Thoracic aorta (tissue), 2 donors: ENCODE results near the gene ZNF575. TPM values are rescaled to one million over a fixed set of nuclear protein-coding genes. Genes with fewer than 3 reads are reported as not detected.

Source experiments
- ATAC-seq: fragments of 150-250 bp; one replicate; pipeline ENCODE4 v1.8.0; 2017; ENCODE audit warnings: low read depth; ENCODE audit not compliant: insufficient number of reproducible peaks, low FRiP score
- DNase-seq: peaks from one replicate; pipeline ENCODE4 v3.0.0-alpha.2; 2020; ENCODE audit warnings: low spot score
- H3K27ac ChIP-seq, 2 donors: fragments of 200-600 bp; sonication (generic); 1 replicate in 1 of 2; 2 replicates in 1 of 2; pipeline ENCODE4 v1.5.1; 2016; ENCODE audit warnings: mild to moderate bottlenecking in 2 of 2, moderate library complexity in 2 of 2
- H3K27me3 ChIP-seq: fragments of 200-600 bp; sonication (generic); replicated peaks from 2 replicates; pipeline ENCODE4 v1.6.0; 2016; ENCODE audit warnings: mild to moderate bottlenecking; ENCODE audit not compliant: insufficient read depth
- H3K36me3 ChIP-seq: fragments of 200-600 bp; sonication (generic); one replicate; pipeline ENCODE4 v1.5.1; 2016
- H3K4me1 ChIP-seq, 2 donors: fragments of 200-600 bp; sonication (generic); 1 replicate in 1 of 2; 2 replicates in 1 of 2; pipeline versions ENCODE4 v1.5.1 to v1.6.0; 2016; ENCODE audit warnings: low read depth in 2 of 2, mild to moderate bottlenecking in 1 of 2; ENCODE audit not compliant: control insufficient read depth in 1 of 2
- H3K4me3 ChIP-seq: fragments of 200-600 bp; sonication (generic); 2 replicates; pipeline ENCODE4 v1.5.1; 2016; ENCODE audit warnings: mild to moderate bottlenecking
- H3K9me3 ChIP-seq: fragments of 200-600 bp; sonication (generic); 2 replicates; pipeline ENCODE4 v1.5.1; 2016
- total RNA-seq, 2 donors: library from RNA; depleted of rRNA; stranded (reverse); fragments of >200 nt; gene quantifications; one replicate each; pipeline versions ENCODE4 v1.1.0 to v1.2.3, GENCODE V29; 2016
- TF ChIP-seq, protein P1 (sequence below): fragments of 200-600 bp; sonication (generic); IDR thresholded peaks from one replicate; pipeline ENCODE4 v1.5.1; 2019; ENCODE audit warnings: antibody characterized with exemption

Gene ZNF575
- total RNA-seq, 2 donors from 2014 or later: 1.6 TPM; not detected in 1

DNA sequence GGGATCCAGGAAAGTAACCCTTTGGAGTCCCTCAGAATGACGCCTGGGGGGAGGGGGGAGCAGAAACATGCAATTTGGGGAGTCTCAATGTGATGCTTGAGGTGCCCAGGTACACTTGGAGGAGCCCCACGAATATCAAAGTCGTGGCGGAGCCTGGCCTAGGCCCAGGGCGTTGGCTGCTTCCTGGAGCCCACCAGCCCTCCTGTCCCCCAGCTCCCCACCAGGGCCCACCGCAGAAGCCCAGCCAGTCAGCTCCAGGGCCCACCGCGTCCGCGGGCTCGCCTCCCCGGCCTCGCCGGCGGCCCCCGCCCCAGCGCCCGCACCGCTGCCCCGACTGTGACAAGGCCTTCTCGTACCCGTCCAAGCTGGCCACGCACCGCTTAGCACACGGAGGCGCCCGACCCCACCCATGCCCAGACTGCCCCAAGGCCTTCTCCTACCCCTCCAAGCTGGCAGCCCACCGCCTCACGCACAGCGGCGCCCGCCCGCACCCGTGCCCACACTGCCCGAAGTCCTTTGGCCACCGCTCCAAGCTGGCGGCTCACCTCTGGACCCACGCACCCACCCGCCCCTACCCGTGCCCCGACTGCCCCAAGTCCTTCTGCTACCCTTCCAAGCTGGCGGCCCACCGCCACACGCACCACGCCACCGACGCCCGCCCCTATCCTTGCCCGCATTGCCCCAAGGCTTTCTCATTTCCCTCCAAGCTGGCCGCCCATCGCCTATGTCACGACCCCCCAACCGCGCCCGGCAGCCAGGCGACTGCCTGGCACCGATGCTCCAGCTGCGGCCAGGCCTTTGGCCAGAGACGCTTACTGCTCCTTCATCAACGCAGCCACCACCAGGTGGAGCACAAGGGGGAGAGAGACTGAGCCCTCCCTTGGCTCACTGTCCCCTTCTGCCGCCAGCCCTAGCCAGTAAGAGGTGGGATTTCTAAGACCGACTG, 2.1 kb downstream of the ZNF575 start:
- peaks cover 9% of the 10 kb centered on the region for H3K36me3 ChIP-seq
- no peaks in the 10 kb centered on the region for H3K9me3 ChIP-seq
- H3K4me3 ChIP-seq: peak overlapping the region; percentile 92
- no peaks in the 10 kb centered on the region for H3K27me3 ChIP-seq
- H3K27ac ChIP-seq: peak overlapping the region; percentile 92 to 98
- H3K4me1 ChIP-seq: peaks cover 0 to 31% of the 10 kb centered on the region in 2 donors
- DNase-seq (peak; percentile 58), ATAC-seq (no peak)
- TF ChIP-seq, protein P1, sequence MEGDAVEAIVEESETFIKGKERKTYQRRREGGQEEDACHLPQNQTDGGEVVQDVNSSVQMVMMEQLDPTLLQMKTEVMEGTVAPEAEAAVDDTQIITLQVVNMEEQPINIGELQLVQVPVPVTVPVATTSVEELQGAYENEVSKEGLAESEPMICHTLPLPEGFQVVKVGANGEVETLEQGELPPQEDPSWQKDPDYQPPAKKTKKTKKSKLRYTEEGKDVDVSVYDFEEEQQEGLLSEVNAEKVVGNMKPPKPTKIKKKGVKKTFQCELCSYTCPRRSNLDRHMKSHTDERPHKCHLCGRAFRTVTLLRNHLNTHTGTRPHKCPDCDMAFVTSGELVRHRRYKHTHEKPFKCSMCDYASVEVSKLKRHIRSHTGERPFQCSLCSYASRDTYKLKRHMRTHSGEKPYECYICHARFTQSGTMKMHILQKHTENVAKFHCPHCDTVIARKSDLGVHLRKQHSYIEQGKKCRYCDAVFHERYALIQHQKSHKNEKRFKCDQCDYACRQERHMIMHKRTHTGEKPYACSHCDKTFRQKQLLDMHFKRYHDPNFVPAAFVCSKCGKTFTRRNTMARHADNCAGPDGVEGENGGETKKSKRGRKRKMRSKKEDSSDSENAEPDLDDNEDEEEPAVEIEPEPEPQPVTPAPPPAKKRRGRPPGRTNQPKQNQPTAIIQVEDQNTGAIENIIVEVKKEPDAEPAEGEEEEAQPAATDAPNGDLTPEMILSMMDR: peak; percentile 53

DNA sequence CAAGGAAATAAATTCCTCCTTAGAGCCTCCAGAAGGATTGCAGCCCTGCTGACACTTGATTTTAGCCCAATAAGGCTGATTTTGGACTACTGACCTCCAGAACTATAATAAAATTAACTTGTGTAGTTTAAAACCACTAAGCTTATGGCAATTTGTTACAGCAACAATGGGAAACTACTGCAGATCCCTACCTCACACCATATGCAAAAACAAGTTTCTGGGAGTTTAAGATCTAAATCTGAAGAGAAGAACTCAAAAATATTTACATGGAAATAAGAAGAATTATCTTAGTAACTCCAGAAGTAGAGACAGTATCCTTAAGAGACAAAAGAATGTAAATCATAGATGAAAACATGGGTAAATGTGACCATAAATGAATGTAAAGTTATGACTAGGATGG, 5.9 kb downstream of the ZNF575 start:
- TF ChIP-seq, protein P1: no peak
- peaks cover 35% of the 10 kb centered on the region for H3K36me3 ChIP-seq

DNA sequence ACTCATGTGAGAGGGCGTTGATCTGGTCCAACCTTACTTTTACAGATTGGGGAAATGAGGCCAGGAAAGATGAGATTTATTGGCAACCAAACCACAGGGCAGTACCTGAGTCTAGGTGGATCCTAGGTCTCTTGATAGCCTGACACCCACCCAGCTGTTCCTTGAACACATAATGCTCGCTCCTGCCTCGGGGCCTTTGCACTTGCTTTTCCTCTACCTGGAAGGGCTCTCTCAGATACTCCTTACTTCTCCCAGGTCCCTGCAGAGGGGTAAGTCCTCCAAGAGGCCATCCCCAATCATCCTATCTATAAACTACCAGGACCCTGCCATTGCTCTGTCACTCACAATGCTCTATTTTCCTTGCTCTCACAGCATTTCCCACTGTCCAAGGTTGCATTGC, 7.4 kb downstream of the ZNF575 start:
- ATAC-seq: no peak
- Histone ChIP-seq H3K9me3 (no peaks in the 10 kb centered on the region), H3K4me1 (peaks cover 0 to 5% of the 10 kb centered on the region in 2 donors), H3K27me3 (no peaks in the 10 kb centered on the region), H3K4me3 (no peak overlapping the region), H3K36me3 (peaks cover 41% of the 10 kb centered on the region), H3K27ac (no peak overlapping the region)
- TF ChIP-seq, protein P1: no peak
- DNase-seq: no peak

More for the DNA sequence above, 5.9 kb downstream of the ZNF575 start:
- H3K4me3 ChIP-seq: no peak overlapping the region
- no peak for DNase-seq
- H3K4me1 ChIP-seq: peaks cover 0 to 16% of the 10 kb centered on the region in 2 donors
- H3K27ac ChIP-seq: no peak overlapping the region
- no peaks in the 10 kb centered on the region for H3K9me3 ChIP-seq
- ATAC-seq: no peak
- H3K27me3 ChIP-seq: no peaks in the 10 kb centered on the region

DNA sequence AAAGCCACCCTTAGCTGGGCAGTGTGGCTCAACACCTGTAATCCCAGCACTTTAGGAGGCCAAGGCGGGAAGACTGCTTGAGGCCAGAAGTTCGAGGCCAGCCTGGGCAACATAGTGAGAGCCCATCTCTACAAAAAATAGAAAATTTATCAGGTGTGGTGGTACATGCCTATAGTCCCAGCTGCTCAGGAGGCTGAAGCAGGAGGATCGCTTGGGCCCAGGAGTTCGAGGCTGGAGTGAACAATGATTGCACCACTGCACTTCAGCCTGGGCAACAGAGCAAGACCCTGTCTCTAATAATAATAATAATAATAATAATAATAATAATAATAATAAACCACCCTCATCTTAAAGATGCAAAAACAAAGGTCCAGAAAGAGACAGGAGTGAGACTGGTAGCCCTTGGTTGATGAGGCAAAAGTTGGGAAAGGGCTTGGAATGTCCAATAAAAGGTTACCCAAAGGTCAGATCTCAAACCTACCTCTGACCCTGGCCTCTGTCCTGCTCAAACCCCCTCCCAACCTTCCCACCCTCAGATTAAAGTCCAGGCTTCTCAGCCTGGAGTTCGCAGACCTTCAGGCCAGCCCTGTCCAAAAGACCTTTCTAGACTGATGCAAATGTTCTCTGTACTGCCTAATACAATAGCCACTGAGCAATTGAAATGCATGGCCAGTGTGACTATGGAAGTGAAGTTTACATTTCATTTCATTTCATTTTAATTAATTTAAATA, 9.1 kb downstream of the ZNF575 start:
- ATAC-seq: no peak
- Histone ChIP-seq H3K36me3 (peaks cover 48% of the 10 kb centered on the region), H3K4me3 (no peak overlapping the region), H3K9me3 (no peaks in the 10 kb centered on the region), H3K27ac (no peak overlapping the region), H3K4me1 (no peaks in the 10 kb centered on the region), H3K27me3 (no peaks in the 10 kb centered on the region)
- TF ChIP-seq, protein P1: no peak
- no peak for DNase-seq

DNA sequence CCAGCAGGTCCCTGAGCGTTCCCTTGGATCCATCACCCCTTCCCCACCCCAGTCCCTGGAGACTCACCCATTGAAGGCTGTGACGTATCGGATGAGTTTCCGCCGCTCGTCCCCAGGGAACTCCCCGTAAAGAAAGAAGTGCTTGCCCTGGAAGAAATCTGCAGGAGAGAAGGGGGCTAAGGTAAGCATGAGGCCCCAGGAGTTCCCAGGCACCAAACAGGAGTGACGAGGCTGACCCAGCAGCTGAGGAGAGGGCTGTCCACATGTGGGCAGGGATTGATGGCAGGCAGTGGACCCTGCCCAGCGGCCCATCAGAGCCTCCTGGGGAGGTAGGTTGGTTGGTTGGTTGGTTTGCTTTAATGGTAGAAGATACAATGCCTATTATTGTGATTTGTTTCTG, 11.1 kb downstream of the ZNF575 start:
- TF ChIP-seq, protein P1: no peak
- ATAC-seq (no peak), DNase-seq (no peak)
- no peaks in the 10 kb centered on the region for H3K4me1 ChIP-seq
- H3K36me3 ChIP-seq: peaks cover 39% of the 10 kb centered on the region
- no peak overlapping the region for H3K27ac ChIP-seq
- no peaks in the 10 kb centered on the region for H3K27me3 ChIP-seq
- no peak overlapping the region for H3K4me3 ChIP-seq
- no peaks in the 10 kb centered on the region for H3K9me3 ChIP-seq
